GM18508 (cell line): ENCODE data around the gene FES.

Source experiments
- ATAC-seq: cut with Tn5 transposase; IDR thresholded peaks from one replicate; pipeline ENCODE4 v1.9.1; 2021; ENCODE audit warnings: moderate number of reproducible peaks; ENCODE audit not compliant: insufficient read depth, unreplicated experiment

Gene FES

GRCh38 chr15:90875549-90875981 is 8.7 kb upstream of the FES start:
- ATAC-seq: no peak

DNA sequence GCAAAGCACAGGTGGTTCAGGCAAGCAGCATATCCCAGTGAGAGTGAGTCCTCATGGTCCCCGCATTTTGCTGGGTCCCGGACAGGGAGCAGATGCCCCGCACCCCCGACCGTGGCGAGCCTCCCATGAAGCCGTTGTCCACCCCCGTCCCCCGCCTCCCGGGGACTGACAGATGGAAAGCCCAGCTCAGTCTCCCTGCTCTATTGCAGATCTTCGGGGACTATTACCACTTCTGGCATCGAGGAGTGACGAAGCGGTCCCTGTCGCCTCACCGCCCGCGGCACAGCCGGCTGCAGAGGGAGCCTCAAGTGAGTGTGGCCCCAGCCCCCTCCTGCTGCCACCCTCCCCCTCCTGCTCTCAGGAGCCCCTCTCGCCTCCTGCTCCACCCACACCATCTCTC is 8.3 kb upstream of the FES start:
- no peak for ATAC-seq

DNA sequence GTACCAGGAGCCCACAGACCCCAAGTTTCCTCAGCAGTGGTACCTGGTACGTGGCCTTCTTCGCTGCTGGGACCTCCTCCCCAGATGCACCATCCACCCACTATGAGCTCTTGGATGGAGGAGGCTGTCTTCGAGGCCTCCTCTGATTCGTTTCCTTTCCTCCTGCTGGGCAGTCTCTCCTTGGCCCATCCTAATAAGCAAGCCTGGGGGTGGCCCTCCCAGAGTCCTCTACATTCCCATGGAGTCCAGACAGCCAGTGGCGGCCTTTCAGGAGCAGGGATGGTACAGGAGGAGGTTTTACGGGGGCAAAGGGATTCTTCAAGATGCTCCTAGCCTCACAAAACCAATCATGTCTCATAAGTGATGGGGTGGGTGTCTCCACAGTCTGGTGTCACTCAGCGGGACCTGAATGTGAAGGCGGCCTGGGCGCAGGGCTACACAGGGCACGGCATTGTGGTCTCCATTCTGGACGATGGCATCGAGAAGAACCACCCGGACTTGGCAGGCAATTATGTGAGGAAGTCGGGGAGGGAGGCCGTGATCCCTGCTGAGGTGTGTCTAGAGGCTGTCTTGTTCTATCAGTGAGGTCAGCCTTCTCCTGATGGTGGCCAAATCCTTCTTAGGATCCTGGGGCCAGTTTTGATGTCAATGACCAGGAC is 7.7 kb upstream of the FES start:
- ATAC-seq: no peak

DNA sequence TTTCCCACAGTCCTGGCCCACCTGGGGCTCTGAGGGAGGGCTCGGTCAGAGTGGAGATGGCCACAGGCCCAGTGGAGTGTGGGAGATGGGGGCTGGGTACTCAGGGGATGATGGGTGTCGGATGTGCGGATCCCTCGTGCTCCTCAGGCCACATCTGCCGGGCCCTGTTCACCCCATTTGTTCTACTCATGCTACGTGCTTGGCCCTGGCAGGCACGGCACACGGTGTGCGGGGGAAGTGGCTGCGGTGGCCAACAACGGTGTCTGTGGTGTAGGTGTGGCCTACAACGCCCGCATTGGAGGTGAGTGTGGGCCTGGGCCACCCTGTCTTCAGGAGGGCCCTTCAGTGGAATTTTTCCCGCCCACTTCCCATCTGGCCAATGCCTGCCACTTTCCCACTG is 7.0 kb upstream of the FES start:
- no peak for ATAC-seq

GRCh38 chr15:90877996-90878395 is 6.3 kb upstream of the FES start:
- no peak for ATAC-seq

DNA sequence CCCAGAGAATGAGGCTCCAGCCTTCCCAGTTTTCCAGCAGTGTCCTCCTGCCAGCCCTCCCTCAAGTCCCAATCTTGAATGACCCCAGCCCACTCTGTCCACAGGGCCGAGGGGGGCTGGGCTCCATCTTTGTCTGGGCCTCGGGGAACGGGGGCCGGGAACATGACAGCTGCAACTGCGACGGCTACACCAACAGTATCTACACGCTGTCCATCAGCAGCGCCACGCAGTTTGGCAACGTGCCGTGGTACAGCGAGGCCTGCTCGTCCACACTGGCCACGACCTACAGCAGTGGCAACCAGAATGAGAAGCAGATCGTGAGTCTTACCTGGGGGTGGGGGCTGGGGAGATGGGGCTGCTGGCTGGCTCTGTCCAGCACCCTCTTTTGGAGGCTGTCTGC is 5.6 kb upstream of the FES start:
- no peak for ATAC-seq

- no peak for ATAC-seq
Observed at GRCh38 chr15:90879730-90880366, 4.5 kb upstream of the FES start.

GRCh38 chr15:90880381-90881145 is 3.7 kb upstream of the FES start:
- no peak for ATAC-seq

DNA sequence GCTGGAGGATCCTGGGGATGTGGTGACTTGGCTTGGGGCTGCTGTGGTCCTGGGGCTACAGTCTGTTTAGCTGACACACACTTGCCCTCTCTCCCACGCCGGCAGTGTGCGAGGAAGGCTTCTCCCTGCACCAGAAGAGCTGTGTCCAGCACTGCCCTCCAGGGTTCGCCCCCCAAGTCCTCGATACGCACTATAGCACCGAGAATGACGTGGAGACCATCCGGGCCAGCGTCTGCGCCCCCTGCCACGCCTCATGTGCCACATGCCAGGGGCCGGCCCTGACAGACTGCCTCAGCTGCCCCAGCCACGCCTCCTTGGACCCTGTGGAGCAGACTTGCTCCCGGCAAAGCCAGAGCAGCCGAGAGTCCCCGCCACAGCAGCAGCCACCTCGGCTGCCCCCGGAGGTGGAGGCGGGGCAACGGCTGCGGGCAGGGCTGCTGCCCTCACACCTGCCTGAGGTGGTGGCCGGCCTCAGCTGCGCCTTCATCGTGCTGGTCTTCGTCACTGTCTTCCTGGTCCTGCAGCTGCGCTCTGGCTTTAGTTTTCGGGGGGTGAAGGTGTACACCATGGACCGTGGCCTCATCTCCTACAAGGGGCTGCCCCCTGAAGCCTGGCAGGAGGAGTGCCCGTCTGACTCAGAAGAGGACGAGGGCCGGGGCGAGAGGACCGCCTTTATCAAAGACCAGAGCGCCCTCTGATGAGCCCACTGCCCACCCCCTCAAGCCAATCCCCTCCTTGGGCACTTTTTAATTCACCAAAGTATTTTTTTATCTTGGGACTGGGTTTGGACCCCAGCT is 2.9 kb upstream of the FES start:
- ATAC-seq: no peak

GRCh38 chr15:90881978-90882721 is 2.2 kb upstream of the FES start:
- no peak for ATAC-seq

DNA sequence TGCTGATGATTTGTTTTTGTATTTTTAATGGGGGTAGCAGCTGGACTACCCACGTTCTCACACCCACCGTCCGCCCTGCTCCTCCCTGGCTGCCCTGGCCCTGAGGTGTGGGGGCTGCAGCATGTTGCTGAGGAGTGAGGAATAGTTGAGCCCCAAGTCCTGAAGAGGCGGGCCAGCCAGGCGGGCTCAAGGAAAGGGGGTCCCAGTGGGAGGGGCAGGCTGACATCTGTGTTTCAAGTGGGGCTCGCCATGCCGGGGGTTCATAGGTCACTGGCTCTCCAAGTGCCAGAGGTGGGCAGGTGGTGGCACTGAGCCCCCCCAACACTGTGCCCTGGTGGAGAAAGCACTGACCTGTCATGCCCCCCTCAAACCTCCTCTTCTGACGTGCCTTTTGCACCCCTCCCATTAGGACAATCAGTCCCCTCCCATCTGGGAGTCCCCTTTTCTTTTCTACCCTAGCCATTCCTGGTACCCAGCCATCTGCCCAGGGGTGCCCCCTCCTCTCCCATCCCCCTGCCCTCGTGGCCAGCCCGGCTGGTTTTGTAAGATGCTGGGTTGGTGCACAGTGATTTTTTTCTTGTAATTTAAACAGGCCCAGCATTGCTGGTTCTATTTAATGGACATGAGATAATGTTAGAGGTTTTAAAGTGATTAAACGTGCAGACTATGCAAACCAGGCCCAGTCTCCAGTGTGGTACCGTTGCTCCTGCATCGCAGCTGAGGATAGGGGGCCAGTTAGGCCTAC is 1.4 kb upstream of the FES start:
- no peak for ATAC-seq

DNA sequence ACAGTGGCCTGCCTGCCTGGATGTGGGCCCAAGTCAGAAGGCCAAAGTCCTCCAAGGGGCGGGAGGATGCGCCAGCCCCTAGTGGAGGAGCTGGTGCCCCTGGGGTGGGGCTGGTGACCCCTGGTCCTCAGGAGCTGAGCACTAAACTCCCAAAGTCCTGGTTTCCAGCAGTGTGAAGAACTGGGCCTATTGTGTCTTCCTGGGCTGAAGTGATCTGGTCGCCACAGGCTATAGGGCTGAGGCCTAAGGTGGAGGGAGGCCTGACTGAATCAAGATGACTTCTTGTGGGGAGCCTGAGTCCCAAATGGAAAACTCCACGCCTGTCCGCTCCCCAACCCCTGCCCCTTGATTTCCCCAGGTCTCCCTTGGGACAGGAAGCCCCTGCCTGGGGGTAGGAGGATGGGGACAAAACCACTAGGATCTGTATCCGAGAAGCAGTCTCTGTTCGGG is 753 bp upstream of the FES start:
- ATAC-seq: no peak

DNA sequence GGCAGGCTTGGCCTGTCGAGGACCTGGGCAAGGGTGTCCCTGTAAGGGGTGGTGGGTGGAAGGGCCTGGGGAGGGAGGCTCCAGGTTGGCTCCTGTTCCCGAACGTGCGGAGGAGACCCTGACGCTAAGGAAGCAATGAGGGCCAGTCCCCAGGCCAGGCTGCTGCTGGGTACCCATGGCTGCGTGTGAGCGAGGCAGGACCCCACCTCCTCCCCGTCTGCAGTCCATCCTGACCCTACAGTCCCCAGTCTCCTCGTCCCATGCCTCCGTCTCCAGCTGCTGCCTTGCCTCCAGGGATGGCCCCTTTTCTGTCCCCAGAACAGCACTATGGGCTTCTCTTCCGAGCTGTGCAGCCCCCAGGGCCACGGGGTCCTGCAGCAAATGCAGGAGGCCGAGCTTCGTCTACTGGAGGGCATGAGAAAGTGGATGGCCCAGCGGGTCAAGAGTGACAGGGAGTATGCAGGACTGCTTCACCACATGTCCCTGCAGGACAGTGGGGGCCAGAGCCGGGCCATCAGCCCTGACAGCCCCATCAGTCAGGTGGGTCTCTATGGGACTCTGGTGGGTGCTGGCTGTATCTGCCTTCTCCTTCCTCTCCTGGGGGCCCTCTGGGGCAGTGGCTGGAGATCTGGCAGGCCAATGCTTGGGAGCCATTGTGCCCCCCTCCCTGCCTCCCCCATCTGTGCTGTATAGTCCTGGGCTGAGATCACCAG is 571 bp downstream of the FES start:
- ATAC-seq: no peak

DNA sequence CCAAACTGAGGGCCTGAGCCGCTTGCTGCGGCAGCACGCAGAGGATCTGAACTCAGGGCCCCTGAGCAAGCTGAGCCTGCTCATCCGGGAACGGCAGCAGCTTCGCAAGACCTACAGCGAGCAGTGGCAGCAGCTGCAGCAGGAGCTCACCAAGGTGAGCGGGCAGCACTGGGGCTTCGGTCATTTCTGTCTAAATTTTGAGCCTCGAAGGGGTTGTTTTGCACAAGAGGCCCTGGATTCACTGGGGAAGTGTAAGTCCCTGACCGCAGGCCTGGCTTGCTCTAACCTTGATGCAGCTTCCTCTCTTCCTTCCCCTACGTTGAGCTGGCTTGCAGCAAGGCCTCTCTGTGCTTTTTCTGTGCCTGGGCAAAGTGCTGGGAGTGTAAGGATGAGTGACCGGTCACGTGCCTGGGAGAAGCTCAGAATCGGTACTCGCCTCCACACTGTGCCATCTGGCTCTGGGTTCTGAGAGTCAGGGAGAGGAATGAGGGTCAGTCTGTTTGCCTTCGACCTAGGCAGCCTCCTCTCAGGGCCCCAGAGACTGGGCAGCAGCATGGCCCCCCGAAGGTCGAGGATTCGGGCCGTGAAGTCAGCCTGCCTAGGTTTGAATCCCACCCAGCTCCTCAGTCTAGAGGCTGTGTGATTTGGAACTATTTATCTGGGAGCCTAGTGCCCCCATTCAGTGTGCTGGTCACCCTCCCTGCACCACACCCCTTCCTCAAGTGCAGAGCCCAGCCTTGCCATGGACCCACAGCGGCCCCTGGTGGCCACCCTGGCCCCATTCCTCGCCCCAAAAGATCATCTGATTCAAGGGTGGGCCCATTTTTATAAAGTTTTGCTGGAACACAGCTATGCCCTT is 1.4 kb downstream of the FES start:
- no peak for ATAC-seq

DNA sequence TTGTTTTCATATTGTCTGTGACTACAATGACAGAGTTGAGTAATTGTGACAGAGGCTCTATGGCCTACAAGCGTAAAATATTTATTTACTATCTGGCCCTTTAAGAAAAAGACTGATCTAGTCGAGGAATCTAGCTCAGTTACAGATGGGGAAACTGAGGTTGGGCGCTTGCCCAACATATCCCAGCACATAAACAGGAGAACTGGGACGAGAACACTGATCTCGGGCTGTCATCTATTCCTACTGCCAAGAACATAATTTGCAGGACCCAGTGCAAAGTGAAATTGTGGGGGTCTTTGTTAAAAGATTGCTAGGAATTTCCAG is 1.9 kb downstream of the FES start:
- no peak for ATAC-seq

- ATAC-seq: no peak
Observed at GRCh38 chr15:90887037-90887481, 2.8 kb downstream of the FES start.

- no peak for ATAC-seq
Observed at GRCh38 chr15:90889313-90889730, 5.0 kb downstream of the FES start.
